HG03469 (cell line): ENCODE data around the gene TSFM.
"Not testable (repeated sequence)": the region's sequence is repeated elsewhere in the genome, so short reads cannot be mapped to it uniquely, and the experiment has no call there.

Experiments used
- ATAC-seq: cut with Tn5 transposase; IDR thresholded peaks from one replicate; pipeline ENCODE4 v1.9.1; 2021; ENCODE audit warnings: mild to moderate bottlenecking, moderate library complexity, moderate number of reproducible peaks; ENCODE audit not compliant: unreplicated experiment

TSFM gene

GRCh38 chr12:57813971-57814772, 31.6 kb downstream of the TSFM start:
- no peak for ATAC-seq

GRCh38 chr12:57815177-57816000, 32.8 kb downstream of the TSFM start:
- no peak for ATAC-seq

- ATAC-seq: no peak
Observed at GRCh38 chr12:57816001-57816854, 33.6 kb downstream of the TSFM start.

- no peak for ATAC-seq
Observed at GRCh38 chr12:57816855-57817151, 34.2 kb downstream of the TSFM start.

- no peak for ATAC-seq
Observed at GRCh38 chr12:57817261-57817989, 34.8 kb downstream of the TSFM start.

- not testable (repeated sequence) for ATAC-seq
Observed at GRCh38 chr12:57817990-57818331, 35.4 kb downstream of the TSFM start.

- not testable (repeated sequence) for ATAC-seq
Observed at GRCh38 chr12:57820119-57820518, 37.5 kb downstream of the TSFM start.

- not testable (repeated sequence) for ATAC-seq
Observed at GRCh38 chr12:57821015-57821414, 38.4 kb downstream of the TSFM start.

GRCh38 chr12:57821474-57822214, 39.1 kb downstream of the TSFM start:
- ATAC-seq: no peak

- no peak for ATAC-seq
Observed at GRCh38 chr12:57822392-57823130, 40.0 kb downstream of the TSFM start.

- ATAC-seq: no peak
Observed at GRCh38 chr12:57823131-57823907, 40.7 kb downstream of the TSFM start.

- no peak for ATAC-seq
Observed at GRCh38 chr12:57823908-57824640, 41.5 kb downstream of the TSFM start.

- ATAC-seq: no peak
Observed at GRCh38 chr12:57825451-57825850, 42.9 kb downstream of the TSFM start.

- no peak for ATAC-seq
Observed at GRCh38 chr12:57826400-57826799, 43.8 kb downstream of the TSFM start.

- no peak for ATAC-seq
Observed at GRCh38 chr12:57826966-57827365, 44.4 kb downstream of the TSFM start.

GRCh38 chr12:57829025-57829777, 46.6 kb downstream of the TSFM start:
- ATAC-seq: no peak

- ATAC-seq: no peak
Observed at GRCh38 chr12:57830393-57830792, 47.8 kb downstream of the TSFM start.
